Esophagus squamous epithelium (tissue), 5 donors: ENCODE data around the gene CCT6A. TPM values are rescaled to one million over a fixed set of nuclear protein-coding genes. Genes with fewer than 3 reads are reported as not detected.
"Not testable (repeated sequence)": the region's sequence is repeated elsewhere in the genome, so short reads cannot be mapped to it uniquely, and the experiment has no call there.

Source experiments
- DNase-seq: peaks from one replicate; lab custom pipeline; 2025; lab: John Stamatoyannopoulos, UW
- H3K27ac ChIP-seq, 4 donors: fragments of 200-600 bp; sonication (generic); one replicate each; pipeline ENCODE4 v1.5.1; 2016 to 2019; ENCODE audit warnings: mild to moderate bottlenecking in 1 of 4
- H3K27me3 ChIP-seq, 4 donors: fragments of 200-600 bp; sonication (generic); 1 replicate in 3 of 4; 2 replicates in 1 of 4; pipeline versions ENCODE4 v1.5.1 to v1.6.0; 2017 to 2021; ENCODE audit warnings: antibody characterized with exemption in 1 of 4
- H3K36me3 ChIP-seq, 3 donors: fragments of 200-600 bp; sonication (generic); one replicate each; pipeline ENCODE4 v1.5.1; 2016 to 2019
- H3K4me1 ChIP-seq, 3 donors: fragments of 200-600 bp; sonication (generic); one replicate each; pipeline ENCODE4 v1.5.1; 2017 to 2019
- H3K4me3 ChIP-seq, 4 donors: fragments of 200-600 bp; sonication (generic); 1 replicate in 3 of 4; 2 replicates in 1 of 4; pipeline ENCODE4 v1.5.1; 2016 to 2019; ENCODE audit warnings: mild to moderate bottlenecking in 2 of 4, moderate library complexity in 1 of 4
- H3K9me3 ChIP-seq, 3 donors: fragments of 200-600 bp; sonication (generic); one replicate each; pipeline ENCODE4 v1.5.1; 2016 to 2019
- POLR2A ChIP-seq, 4 donors: fragments of 450-650 bp; IDR thresholded peaks; one replicate each; pipeline ENCODE4 v1.6.1; 2017; ENCODE audit warnings: antibody characterized with exemption in 4 of 4, mild to moderate bottlenecking in 4 of 4, moderate library complexity in 3 of 4
- WGBS, 2 donors: methylation state at CpG; one replicate each; pipeline ENCODE4 v1.1.5; 2018; 5-methylcytosine and 5-hydroxymethylcytosine counted together
- intact Hi-C: fragments of 100-400 bp; cut with DNase I; formaldehyde crosslinking; loops from one replicate; pipeline ENCODE4 v1.15.0; 2022
- total RNA-seq, 4 donors: library from RNA; depleted of rRNA; stranded (reverse); fragments of >200 nt; gene quantifications; one replicate each; pipeline ENCODE4 v1.1.0, GENCODE V29; 2016
- TF ChIP-seq, protein P1 (sequence below), 6 experiments: fragments of 450-650 bp in 4 of 6; fragments of 200-600 bp in 2 of 6; sonication (generic) in 2 of 6; IDR thresholded peaks; one replicate each; pipeline ENCODE4 v1.5.1; 2016 to 2019; ENCODE audit warnings: antibody characterized with exemption in 6 of 6, mild to moderate bottlenecking in 4 of 6, moderate library complexity in 4 of 6
- donor health status: DM: yes; HTN: yes; CAD: no.

Gene CCT6A
- total RNA-seq, 4 donors from 2014 or later = 60.6 to 163 (median 133) TPM

DNA sequence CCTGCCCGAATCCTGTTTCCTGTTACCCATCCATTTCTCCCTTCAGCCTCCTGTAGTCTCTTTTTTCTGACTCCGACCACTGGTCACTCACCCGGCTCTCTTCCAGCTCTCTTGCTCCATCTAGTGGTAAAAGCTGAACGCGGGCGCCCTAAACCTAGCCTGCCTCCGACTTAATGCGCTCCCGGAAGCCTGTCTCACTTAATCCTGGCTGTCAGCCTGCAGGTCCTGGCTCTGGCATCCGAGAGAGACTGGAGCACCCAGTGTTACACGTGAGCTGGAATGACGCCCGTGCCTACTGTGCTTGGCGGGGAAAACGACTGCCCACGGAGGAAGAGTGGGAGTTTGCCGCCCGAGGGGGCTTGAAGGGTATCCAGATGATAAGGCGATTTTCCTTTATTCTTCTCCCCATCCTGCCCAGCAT is 22.8 kb downstream of the CCT6A start:
- Histone ChIP-seq H3K4me1 (peaks cover 3 to 21% (median 9%) of the 10 kb centered on the region in 3 donors), H3K4me3 (no peak overlapping the region), H3K36me3 (peaks cover 0 to 69% (median 13%) of the 10 kb centered on the region in 3 donors), H3K27ac (peak overlapping the region in 3 of 4 donors; percentile 33 to 49 (median 39)), H3K9me3 (no peaks in the 10 kb centered on the region), H3K27me3 (no peaks in the 10 kb centered on the region)
- intact Hi-C loops = loop anchor here (5.0 kb wide), 1 partner anchor 67 kb away; no protein-coding TSS in a partner anchor
- 5 to 6% methylated on average over 11 to 13 of the region's 19 CpGs for WGBS, 2 donors
- no peak for TF ChIP-seq POLR2A (IDR thresholded peaks at IDR 0.05)
- TF ChIP-seq, protein P1, sequence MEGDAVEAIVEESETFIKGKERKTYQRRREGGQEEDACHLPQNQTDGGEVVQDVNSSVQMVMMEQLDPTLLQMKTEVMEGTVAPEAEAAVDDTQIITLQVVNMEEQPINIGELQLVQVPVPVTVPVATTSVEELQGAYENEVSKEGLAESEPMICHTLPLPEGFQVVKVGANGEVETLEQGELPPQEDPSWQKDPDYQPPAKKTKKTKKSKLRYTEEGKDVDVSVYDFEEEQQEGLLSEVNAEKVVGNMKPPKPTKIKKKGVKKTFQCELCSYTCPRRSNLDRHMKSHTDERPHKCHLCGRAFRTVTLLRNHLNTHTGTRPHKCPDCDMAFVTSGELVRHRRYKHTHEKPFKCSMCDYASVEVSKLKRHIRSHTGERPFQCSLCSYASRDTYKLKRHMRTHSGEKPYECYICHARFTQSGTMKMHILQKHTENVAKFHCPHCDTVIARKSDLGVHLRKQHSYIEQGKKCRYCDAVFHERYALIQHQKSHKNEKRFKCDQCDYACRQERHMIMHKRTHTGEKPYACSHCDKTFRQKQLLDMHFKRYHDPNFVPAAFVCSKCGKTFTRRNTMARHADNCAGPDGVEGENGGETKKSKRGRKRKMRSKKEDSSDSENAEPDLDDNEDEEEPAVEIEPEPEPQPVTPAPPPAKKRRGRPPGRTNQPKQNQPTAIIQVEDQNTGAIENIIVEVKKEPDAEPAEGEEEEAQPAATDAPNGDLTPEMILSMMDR (IDR thresholded peaks at IDR 0.05) = peak; percentile 87 to 97 (median 94)
- DNase-seq = peak; percentile 18

DNA sequence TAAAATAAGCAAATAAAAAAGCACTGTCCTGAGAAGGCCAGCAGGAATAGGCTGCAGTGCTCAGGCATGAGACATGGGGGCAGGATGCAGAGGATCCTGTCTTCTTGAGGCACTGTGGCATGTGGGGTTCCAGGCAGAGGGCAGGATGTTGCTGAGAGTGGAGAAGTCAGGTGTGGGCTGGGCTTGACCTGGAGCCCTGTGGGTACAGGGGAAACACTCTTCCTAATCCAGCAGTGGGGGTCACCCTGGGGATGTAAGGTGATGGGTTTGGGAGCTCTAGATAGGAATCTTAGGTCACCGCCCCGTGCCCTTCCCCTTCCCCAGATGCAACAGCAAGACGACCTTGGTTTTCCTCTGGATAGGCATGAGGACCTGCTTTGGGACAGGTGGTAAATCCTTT is 26.1 kb downstream of the CCT6A start:
- 60 to 80% methylated on average over 1 of the region's 3 CpGs for WGBS, 2 donors
- Histone ChIP-seq H3K9me3 (no peaks in the 10 kb centered on the region), H3K4me3 (no peak overlapping the region), H3K27ac (no peak overlapping the region), H3K27me3 (no peaks in the 10 kb centered on the region), H3K36me3 (peaks cover 0 to 63% (median 5%) of the 10 kb centered on the region in 3 donors), H3K4me1 (peaks cover 6 to 31% (median 12%) of the 10 kb centered on the region in 3 donors)
- TF ChIP-seq, protein P1 (IDR thresholded peaks at IDR 0.05) = no peak
- TF ChIP-seq POLR2A (IDR thresholded peaks at IDR 0.05) = no peak
- DNase-seq = no peak
- intact Hi-C loops = no loop called here

GRCh38 chr7:56078196-56078595 is 26.6 kb downstream of the CCT6A start:
- Histone ChIP-seq H3K9me3 (no peaks in the 10 kb centered on the region), H3K4me1 (peaks cover 6 to 34% (median 14%) of the 10 kb centered on the region in 3 donors), H3K36me3 (peaks cover 0 to 58% (median 5%) of the 10 kb centered on the region in 3 donors), H3K27ac (no peak overlapping the region), H3K4me3 (no peak overlapping the region), H3K27me3 (no peaks in the 10 kb centered on the region)
- 90 to 91% methylated on average over 14 of the region's 16 CpGs for WGBS, 2 donors
- intact Hi-C loops = no loop called here
- DNase-seq = no peak
- no peak for TF ChIP-seq POLR2A (IDR thresholded peaks at IDR 0.05)
- TF ChIP-seq, protein P1 (IDR thresholded peaks at IDR 0.05) = no peak

- DNase-seq = no peak
- Histone ChIP-seq H3K27ac (peak overlapping the region; percentile 51 to 84 (median 62)), H3K36me3 (peaks cover 0 to 55% (median 5%) of the 10 kb centered on the region in 3 donors), H3K4me1 (peaks cover 6 to 33% (median 14%) of the 10 kb centered on the region in 3 donors), H3K4me3 (no peak overlapping the region), H3K9me3 (no peaks in the 10 kb centered on the region), H3K27me3 (no peaks in the 10 kb centered on the region)
- intact Hi-C loops = no loop called here
- TF ChIP-seq POLR2A (IDR thresholded peaks at IDR 0.05) = no peak
- TF ChIP-seq, protein P1 (IDR thresholded peaks at IDR 0.05) = peak in 4 of 6 experiments; percentile 37 to 58 (median 45)
- WGBS, 2 donors = 46 to 52% methylated on average over 2 to 10 of the region's 12 CpGs
These were observed 28.1 kb downstream of the CCT6A start for GRCh38 chr7:56079450-56080185.

DNA sequence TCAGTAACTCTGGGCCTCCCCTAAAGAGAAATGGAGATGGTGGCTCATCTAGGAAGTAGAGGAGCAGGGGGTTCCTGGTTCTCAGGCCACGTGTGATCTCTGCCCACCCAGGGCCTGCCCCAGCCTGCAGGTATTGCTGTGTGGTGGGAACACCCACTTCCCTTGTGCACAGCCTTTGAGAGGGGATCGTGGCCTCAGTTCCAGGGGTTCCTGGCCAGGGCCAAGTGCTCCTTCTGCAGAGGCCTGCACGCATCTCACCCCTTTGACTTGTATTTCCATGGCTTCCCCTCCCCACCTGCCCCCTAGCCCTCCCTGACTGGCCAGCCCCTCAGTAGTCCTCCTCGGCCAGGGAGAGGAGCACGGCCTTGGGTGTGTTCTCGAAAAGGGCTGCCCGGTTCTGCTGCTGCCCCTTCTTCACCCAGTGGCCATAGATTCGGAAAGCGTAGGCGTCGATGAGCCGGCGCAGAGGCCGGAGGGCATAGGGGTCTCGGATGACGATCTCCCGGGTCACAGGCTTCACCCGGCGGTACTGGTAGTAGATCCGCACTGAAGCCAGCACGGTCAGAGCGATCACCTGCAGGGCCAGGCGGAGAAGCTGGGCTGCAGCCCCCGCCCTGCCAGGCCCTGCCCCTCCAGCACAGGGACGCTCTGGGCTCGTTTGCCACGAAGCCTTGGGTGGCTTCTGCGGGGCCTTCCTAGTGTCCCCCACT is 29.3 kb downstream of the CCT6A start:
- intact Hi-C loops, H3K4me3 ChIP-seq, H3K27me3 ChIP-seq, DNase-seq, H3K9me3 ChIP-seq: not testable (repeated sequence)
- WGBS, 2 donors = 60% methylated on average over 1 of the region's 28 CpGs; no CpG with 5 or more reads in 1 of the 2 donors
- Histone ChIP-seq H3K36me3 (peaks cover 0 to 67% (median 5%) of the 10 kb centered on the region in 3 donors), H3K27ac (peak overlapping the region in 2 of 4 donors; percentile 51 to 74), H3K4me1 (peaks cover 6 to 31% (median 13%) of the 10 kb centered on the region in 3 donors)
